Measurements from ENCODE around the gene SLCO2B1.

SLCO2B1 gene

DNA sequence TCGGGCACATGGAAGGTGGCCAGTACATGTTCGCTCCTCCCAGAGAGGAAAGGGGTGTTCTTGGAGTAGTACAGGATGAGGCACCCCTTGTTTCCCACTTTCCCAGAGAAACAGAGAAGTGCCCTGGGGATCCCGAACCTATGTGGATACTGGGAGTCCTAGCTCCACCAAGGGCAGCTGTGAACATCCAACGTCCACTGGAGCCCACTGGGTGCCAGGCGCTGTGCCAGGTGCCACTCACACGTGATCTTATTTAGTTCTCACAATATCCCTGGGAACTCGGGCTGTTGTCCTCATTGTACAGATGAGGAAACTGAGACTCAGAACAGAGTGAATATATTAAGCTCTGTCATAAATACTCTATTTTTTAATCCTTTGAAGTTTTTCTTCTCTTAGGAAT lies 12.0 kb downstream of the SLCO2B1 start:
- TF ChIP-seq, protein P1, sequence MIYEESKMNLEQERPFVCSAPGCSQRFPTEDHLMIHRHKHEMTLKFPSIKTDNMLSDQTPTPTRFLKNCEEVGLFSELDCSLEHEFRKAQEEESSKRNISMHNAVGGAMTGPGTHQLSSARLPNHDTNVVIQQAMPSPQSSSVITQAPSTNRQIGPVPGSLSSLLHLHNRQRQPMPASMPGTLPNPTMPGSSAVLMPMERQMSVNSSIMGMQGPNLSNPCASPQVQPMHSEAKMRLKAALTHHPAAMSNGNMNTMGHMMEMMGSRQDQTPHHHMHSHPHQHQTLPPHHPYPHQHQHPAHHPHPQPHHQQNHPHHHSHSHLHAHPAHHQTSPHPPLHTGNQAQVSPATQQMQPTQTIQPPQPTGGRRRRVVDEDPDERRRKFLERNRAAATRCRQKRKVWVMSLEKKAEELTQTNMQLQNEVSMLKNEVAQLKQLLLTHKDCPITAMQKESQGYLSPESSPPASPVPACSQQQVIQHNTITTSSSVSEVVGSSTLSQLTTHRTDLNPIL (CRISPR knock-in tag; IDR thresholded peaks at IDR 0.05; ENCODE audit: low read depth), result no peak
- TF ChIP-seq ZFP3 (CRISPR knock-in tag; IDR thresholded peaks at IDR 0.05) (no peak), SNAI2 (CRISPR knock-in tag; IDR thresholded peaks at IDR 0.05) (no peak), ARNTL (CRISPR knock-in tag; IDR thresholded peaks at IDR 0.05; ENCODE audit: borderline replicate concordance, low read depth) (no peak), PPARA (CRISPR knock-in tag; IDR thresholded peaks at IDR 0.05; ENCODE audit: borderline replicate concordance) (no peak), GLIS3 (CRISPR knock-in tag; IDR thresholded peaks at IDR 0.05) (no peak), OSR1 (CRISPR knock-in tag; IDR thresholded peaks at IDR 0.05) (no peak), ESRRG (CRISPR knock-in tag; IDR thresholded peaks at IDR 0.05) (no peak), ZFP30 (CRISPR knock-in tag; IDR thresholded peaks at IDR 0.05) (no peak), CSDC2 (CRISPR knock-in tag; IDR thresholded peaks at IDR 0.05) (no peak), ISL1 (CRISPR knock-in tag; IDR thresholded peaks at IDR 0.05) (no peak), ZNF8 (CRISPR knock-in tag; IDR thresholded peaks at IDR 0.05) (no peak), TCF4 (CRISPR knock-in tag; IDR thresholded peaks at IDR 0.05; ENCODE audit: borderline replicate concordance) (no peak), RARB (CRISPR knock-in tag; IDR thresholded peaks at IDR 0.05) (no peak)
- TF ChIP-seq, protein P2, sequence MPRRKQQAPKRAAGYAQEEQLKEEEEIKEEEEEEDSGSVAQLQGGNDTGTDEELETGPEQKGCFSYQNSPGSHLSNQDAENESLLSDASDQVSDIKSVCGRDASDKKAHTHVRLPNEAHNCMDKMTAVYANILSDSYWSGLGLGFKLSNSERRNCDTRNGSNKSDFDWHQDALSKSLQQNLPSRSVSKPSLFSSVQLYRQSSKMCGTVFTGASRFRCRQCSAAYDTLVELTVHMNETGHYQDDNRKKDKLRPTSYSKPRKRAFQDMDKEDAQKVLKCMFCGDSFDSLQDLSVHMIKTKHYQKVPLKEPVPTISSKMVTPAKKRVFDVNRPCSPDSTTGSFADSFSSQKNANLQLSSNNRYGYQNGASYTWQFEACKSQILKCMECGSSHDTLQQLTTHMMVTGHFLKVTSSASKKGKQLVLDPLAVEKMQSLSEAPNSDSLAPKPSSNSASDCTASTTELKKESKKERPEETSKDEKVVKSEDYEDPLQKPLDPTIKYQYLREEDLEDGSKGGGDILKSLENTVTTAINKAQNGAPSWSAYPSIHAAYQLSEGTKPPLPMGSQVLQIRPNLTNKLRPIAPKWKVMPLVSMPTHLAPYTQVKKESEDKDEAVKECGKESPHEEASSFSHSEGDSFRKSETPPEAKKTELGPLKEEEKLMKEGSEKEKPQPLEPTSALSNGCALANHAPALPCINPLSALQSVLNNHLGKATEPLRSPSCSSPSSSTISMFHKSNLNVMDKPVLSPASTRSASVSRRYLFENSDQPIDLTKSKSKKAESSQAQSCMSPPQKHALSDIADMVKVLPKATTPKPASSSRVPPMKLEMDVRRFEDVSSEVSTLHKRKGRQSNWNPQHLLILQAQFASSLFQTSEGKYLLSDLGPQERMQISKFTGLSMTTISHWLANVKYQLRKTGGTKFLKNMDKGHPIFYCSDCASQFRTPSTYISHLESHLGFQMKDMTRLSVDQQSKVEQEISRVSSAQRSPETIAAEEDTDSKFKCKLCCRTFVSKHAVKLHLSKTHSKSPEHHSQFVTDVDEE (CRISPR knock-in tag; IDR thresholded peaks at IDR 0.05), result no peak
- TF ChIP-seq, protein P3, sequence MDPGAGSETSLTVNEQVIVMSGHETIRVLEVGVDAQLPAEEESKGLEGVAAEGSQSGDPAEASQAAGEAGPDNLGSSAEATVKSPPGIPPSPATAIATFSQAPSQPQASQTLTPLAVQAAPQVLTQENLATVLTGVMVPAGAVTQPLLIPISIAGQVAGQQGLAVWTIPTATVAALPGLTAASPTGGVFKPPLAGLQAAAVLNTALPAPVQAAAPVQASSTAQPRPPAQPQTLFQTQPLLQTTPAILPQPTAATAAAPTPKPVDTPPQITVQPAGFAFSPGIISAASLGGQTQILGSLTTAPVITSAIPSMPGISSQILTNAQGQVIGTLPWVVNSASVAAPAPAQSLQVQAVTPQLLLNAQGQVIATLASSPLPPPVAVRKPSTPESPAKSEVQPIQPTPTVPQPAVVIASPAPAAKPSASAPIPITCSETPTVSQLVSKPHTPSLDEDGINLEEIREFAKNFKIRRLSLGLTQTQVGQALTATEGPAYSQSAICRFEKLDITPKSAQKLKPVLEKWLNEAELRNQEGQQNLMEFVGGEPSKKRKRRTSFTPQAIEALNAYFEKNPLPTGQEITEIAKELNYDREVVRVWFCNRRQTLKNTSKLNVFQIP (CRISPR knock-in tag; IDR thresholded peaks at IDR 0.05; ENCODE audit: borderline replicate concordance, low read depth), result no peak
- TF ChIP-seq, protein P4, sequence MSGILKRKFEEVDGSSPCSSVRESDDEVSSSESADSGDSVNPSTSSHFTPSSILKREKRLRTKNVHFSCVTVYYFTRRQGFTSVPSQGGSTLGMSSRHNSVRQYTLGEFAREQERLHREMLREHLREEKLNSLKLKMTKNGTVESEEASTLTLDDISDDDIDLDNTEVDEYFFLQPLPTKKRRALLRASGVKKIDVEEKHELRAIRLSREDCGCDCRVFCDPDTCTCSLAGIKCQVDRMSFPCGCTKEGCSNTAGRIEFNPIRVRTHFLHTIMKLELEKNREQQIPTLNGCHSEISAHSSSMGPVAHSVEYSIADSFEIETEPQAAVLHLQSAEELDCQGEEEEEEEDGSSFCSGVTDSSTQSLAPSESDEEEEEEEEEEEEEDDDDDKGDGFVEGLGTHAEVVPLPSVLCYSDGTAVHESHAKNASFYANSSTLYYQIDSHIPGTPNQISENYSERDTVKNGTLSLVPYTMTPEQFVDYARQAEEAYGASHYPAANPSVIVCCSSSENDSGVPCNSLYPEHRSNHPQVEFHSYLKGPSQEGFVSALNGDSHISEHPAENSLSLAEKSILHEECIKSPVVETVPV (CRISPR knock-in tag; IDR thresholded peaks at IDR 0.05), result no peak
- no peak for ATAC-seq

DNA sequence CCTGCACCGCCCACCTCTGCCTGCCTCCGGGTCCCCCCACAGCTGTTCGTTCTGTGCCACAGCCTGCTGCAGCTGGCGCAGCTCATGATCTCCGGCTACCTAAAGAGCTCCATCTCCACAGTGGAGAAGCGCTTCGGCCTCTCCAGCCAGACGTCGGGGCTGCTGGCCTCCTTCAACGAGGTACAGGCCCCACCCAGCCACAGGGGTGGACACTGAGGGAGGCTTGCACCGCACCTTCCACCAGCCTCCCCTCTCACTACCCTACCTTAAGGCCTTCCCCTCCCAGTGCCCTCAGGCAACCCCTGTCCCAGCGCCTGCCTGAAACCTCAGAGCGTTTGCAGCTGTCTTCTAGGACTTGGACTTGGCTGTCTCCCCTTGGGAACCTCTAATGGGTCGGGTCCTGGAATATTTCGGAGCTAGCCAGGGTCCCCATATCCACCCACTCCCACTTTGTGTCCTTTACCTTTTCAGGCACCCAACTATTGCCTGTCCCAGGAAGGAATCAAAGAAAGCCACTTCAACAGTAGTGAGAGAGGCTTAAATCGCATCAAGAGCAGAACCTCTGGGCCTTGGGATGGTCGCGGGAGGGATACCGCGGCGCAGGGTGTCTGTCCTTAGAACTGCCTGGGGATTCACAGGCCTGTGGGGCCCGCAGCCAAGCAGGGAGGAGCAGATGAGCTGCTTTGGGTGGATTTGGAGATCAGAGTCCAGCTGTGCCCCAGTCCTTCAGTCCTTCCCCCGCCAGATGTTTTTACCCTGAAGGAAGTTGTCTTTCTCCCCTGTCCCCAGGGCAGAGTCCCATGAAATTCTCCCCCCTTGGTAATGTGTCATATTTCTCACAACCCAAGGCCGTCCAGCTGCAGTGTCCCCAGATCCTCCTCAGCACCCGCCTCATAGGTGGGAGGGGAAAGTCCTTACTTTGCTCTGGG lies 13.3 kb downstream of the SLCO2B1 start:
- no peak for ATAC-seq
- TF ChIP-seq OSR1 (CRISPR knock-in tag; IDR thresholded peaks at IDR 0.05), result no peak
- TF ChIP-seq, protein P2 (CRISPR knock-in tag; IDR thresholded peaks at IDR 0.05), result no peak
- no peak for TF ChIP-seq ESRRG (CRISPR knock-in tag; IDR thresholded peaks at IDR 0.05)

DNA sequence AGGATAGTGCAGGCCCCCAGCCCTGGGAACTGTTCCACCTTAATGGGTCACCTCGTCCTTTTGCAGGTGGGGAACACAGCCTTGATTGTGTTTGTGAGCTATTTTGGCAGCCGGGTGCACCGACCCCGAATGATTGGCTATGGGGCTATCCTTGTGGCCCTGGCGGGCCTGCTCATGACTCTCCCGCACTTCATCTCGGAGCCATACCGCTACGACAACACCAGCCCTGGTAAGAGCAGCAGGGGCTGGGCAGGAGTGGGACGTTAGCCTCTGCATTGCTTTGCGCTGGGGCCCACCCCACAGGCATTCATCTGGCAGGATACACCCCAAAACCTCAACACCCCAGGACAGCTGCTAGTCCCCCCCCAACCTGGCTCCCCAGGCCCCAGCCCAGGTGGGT lies 14.8 kb downstream of the SLCO2B1 start:
- no peak for ATAC-seq
- no peak for TF ChIP-seq ZNF70 (CRISPR knock-in tag; IDR thresholded peaks at IDR 0.05)
- no peak for TF ChIP-seq BACH2 (CRISPR knock-in tag; IDR thresholded peaks at IDR 0.05; ENCODE audit: borderline replicate concordance)
- TF ChIP-seq ZFP30 (CRISPR knock-in tag; IDR thresholded peaks at IDR 0.05), result no peak
- TF ChIP-seq, protein P4 (CRISPR knock-in tag; IDR thresholded peaks at IDR 0.05), result no peak
- TF ChIP-seq, protein P2 (CRISPR knock-in tag; IDR thresholded peaks at IDR 0.05), result no peak
- no peak for TF ChIP-seq TOX (CRISPR knock-in tag; IDR thresholded peaks at IDR 0.05; ENCODE audit: borderline replicate concordance)
- no peak for TF ChIP-seq ESRRG (CRISPR knock-in tag; IDR thresholded peaks at IDR 0.05)
- TF ChIP-seq ZNF565 (CRISPR knock-in tag; conservative IDR thresholded peaks at IDR 0.05; ENCODE audit: low read depth), result no peak
- TF ChIP-seq PPARA (CRISPR knock-in tag; IDR thresholded peaks at IDR 0.05; ENCODE audit: borderline replicate concordance), result no peak
- no peak for TF ChIP-seq GLIS3 (CRISPR knock-in tag; IDR thresholded peaks at IDR 0.05)
- TF ChIP-seq ISL1 (CRISPR knock-in tag; IDR thresholded peaks at IDR 0.05), result no peak
- no peak for TF ChIP-seq CSDC2 (CRISPR knock-in tag; IDR thresholded peaks at IDR 0.05)
- TF ChIP-seq ZC3H10 (CRISPR knock-in tag; IDR thresholded peaks at IDR 0.05), result no peak

Data from SK-N-SH treated with all-trans-retinoic acid at 6 μM for 48 hours (cell line).